ENCODE measurements around the gene DUSP28.

DUSP28 gene

GRCh38 chr2:240595381-240596079 is 35.4 kb downstream of the DUSP28 start:
- 0 out of 2 replicates have a peak, but pooled peaks have one; percentile 3 for TF ChIP-seq CTCF (IDR thresholded peaks at IDR 0.05; ENCODE audit: low read depth, low read length)

GRCh38 chr2:240596080-240596460 is 35.9 kb downstream of the DUSP28 start:
- H3K4me3 ChIP-seq (ENCODE audit: low read depth, low read length) = no peak overlapping the region
- no peak for TF ChIP-seq CTCF (IDR thresholded peaks at IDR 0.05; ENCODE audit: low read depth, low read length)

More at GRCh38 chr2:240595381-240596079, 35.4 kb downstream of the DUSP28 start:
- H3K4me3 ChIP-seq (ENCODE audit: low read depth, low read length) = no peak overlapping the region

GRCh38 chr2:240596491-240596931 is 36.4 kb downstream of the DUSP28 start:
- no peak overlapping the region for H3K4me3 ChIP-seq (ENCODE audit: low read depth, low read length)

GRCh38 chr2:240597054-240597418 is 36.9 kb downstream of the DUSP28 start:
- no peak overlapping the region for H3K4me3 ChIP-seq (ENCODE audit: low read depth, low read length)
- no peak for TF ChIP-seq CTCF (IDR thresholded peaks at IDR 0.05; ENCODE audit: low read depth, low read length)

More at GRCh38 chr2:240596491-240596931, 36.4 kb downstream of the DUSP28 start:
- no peak for TF ChIP-seq CTCF (IDR thresholded peaks at IDR 0.05; ENCODE audit: low read depth, low read length)

GRCh38 chr2:240597419-240598181 is 37.4 kb downstream of the DUSP28 start:
- H3K4me3 ChIP-seq (ENCODE audit: low read depth, low read length) = no peak overlapping the region
- TF ChIP-seq CTCF (IDR thresholded peaks at IDR 0.05; ENCODE audit: low read depth, low read length) = no peak

- no peak overlapping the region for H3K4me3 ChIP-seq (ENCODE audit: low read depth, low read length)
- TF ChIP-seq CTCF (IDR thresholded peaks at IDR 0.05; ENCODE audit: low read depth, low read length) = no peak
Measured at GRCh38 chr2:240598311-240598911, 38.3 kb downstream of the DUSP28 start.
